A549 (cell line): Measurements from ENCODE around the gene DCP2. TPM values are rescaled to one million over a fixed set of nuclear protein-coding genes. Genes with fewer than 3 reads are reported as not detected.

Experiments used
- ATAC-seq, 2 experiments: fragments of 200-7000 bp in 1 of 2; fragments of >200 bp in 1 of 2; cut with Nextera tagmentation in 1 of 2; cut with Tn5 transposase in 1 of 2; 3 replicates each; pipeline versions ENCODE4 v1.8.0 to v1.9.1; 2018 to 2020; ENCODE audit warnings: mild to moderate bottlenecking in 1 of 2, moderate library complexity in 1 of 2
- CTCF ChIA-PET: fragments of 300-600 bp; sonication (Branson Sonifier 250); formaldehyde crosslinking; extraction: SDS; loops from one replicate; lab custom pipeline; 2021; ENCODE audit warnings: antibody characterized with exemption, inconsistent platforms; lab: Yijun Ruan, JAX
- POLR2A ChIA-PET: fragments of 350-600 bp; formaldehyde crosslinking; extraction: SDS; loops from one replicate; lab custom pipeline; 2021; ENCODE audit warnings: antibody characterized with exemption, inconsistent platforms; lab: Yijun Ruan, JAX
- DNase-seq, 2 experiments: peaks; one replicate each; pipeline versions ENCODE4 v3.0.0 to v3.0.0-alpha.2; 2011 to 2016; ENCODE audit warnings: low read depth in 1 of 2, low spot score in 1 of 2
- FAIRE-seq: peaks from 2 replicates; lab custom pipeline; 2011; peaks lifted over from hg19 to GRCh38; lab: Jason Lieb, UNC
- H3K27ac ChIP-seq, 2 experiments: fragments of >200 bp; sonication (Bioruptor Twin); formaldehyde crosslinking; 3 replicates each; pipeline ENCODE4 v1.5.1; 2016 to 2017
- H3K4me1 ChIP-seq: fragments of >200 bp; sonication (Bioruptor Twin); formaldehyde crosslinking; 3 replicates; pipeline ENCODE4 v1.6.1; 2016
- H3K4me2 ChIP-seq: fragments of >200 bp; sonication (Bioruptor Twin); formaldehyde crosslinking; 3 replicates; pipeline ENCODE4 v1.6.1; 2016
- H3K4me3 ChIP-seq: fragments of >200 bp; sonication (Bioruptor Twin); formaldehyde crosslinking; 3 replicates; pipeline ENCODE4 v1.5.1; 2016
- H3K9me3 ChIP-seq: fragments of >200 bp; sonication (Bioruptor Twin); formaldehyde crosslinking; 3 replicates; pipeline ENCODE4 v1.6.1; 2016
- BHLHE40 ChIP-seq: IDR thresholded peaks from 2 replicates; pipeline ENCODE4 v1.6.1; 2012; ENCODE audit warnings: low read depth, low read length, inconsistent platforms
- CTCF ChIP-seq: fragments of >200 bp; sonication (Bioruptor Twin); formaldehyde crosslinking; IDR thresholded peaks from 3 replicates; pipeline ENCODE4 v1.5.1; 2016
- ELK1 ChIP-seq: fragments of 150-350 bp; IDR thresholded peaks from 2 replicates; pipeline ENCODE4 v1.6.1; 2014; ENCODE audit warnings: low read depth, mild to moderate bottlenecking, low read length
- ESRRA ChIP-seq: fragments of 150-350 bp; IDR thresholded peaks from 2 replicates; pipeline ENCODE4 v1.6.1; 2014; ENCODE audit warnings: mild to moderate bottlenecking, low read length, borderline replicate concordance
- HMGXB4 ChIP-seq: fragments of 250-450 bp; sonication (Bioruptor Pico); IDR thresholded peaks from 2 replicates; pipeline ENCODE4 v1.5.0; 2021; ENCODE audit warnings: mild to moderate bottlenecking, moderate library complexity, borderline replicate concordance
- HOXA7 ChIP-seq: fragments of 250-450 bp; sonication (Bioruptor Pico); IDR thresholded peaks from 2 replicates; pipeline ENCODE4 v1.5.0; 2020; ENCODE audit warnings: mild to moderate bottlenecking, moderate library complexity
- HOXB13 ChIP-seq: fragments of 250-450 bp; sonication (Bioruptor Pico); IDR thresholded peaks from 2 replicates; pipeline ENCODE4 v1.5.0; 2020; ENCODE audit warnings: low read depth, mild to moderate bottlenecking, moderate library complexity
- JUNB ChIP-seq: fragments of >200 bp; sonication (Bioruptor Twin); formaldehyde crosslinking; IDR thresholded peaks from 2 replicates; pipeline ENCODE4 v1.6.1; 2016
- MAFK ChIP-seq: fragments of 450-650 bp; IDR thresholded peaks from 2 replicates; pipeline ENCODE4 v1.6.1; 2014; ENCODE audit not compliant: partially characterized antibody
- PBX3 ChIP-seq: IDR thresholded peaks from 2 replicates; pipeline ENCODE4 v1.6.1; 2012
- POLR2A ChIP-seq: IDR thresholded peaks from 2 replicates; pipeline ENCODE4 v1.6.1; 2012; ENCODE audit warnings: mild to moderate bottlenecking, low read length
- POLR2AphosphoS2 ChIP-seq: conservative IDR thresholded peaks from 2 replicates; pipeline ENCODE4 v1.6.1; 2012; ENCODE audit warnings: low read length, improper control_type of control experiment, inconsistent platforms
- RCOR1 ChIP-seq: fragments of 150-350 bp; IDR thresholded peaks from 2 replicates; pipeline ENCODE4 v1.6.1; 2014; ENCODE audit warnings: antibody characterized with exemption, low read length, low read depth
- RFX5 ChIP-seq: fragments of 450-650 bp; IDR thresholded peaks from 2 replicates; pipeline ENCODE4 v1.7.1; 2014; ENCODE audit warnings: antibody characterized with exemption, mild to moderate bottlenecking, moderate library complexity
- USF2 ChIP-seq: fragments of 450-650 bp; IDR thresholded peaks from 2 replicates; pipeline ENCODE4 v1.6.1; 2014; ENCODE audit warnings: antibody characterized with exemption
- ZFP36 ChIP-seq: fragments of 450-650 bp; IDR thresholded peaks from 2 replicates; pipeline ENCODE4 v1.6.1; 2014; ENCODE audit warnings: borderline replicate concordance; ENCODE audit not compliant: partially characterized antibody
- WGBS: methylation state at CpG from one replicate; pipeline ENCODE4 v1.1.6; 2017; ENCODE audit errors: missing lambda C conversion rate; 5-methylcytosine and 5-hydroxymethylcytosine counted together
- polyA plus RNA-seq, 4 experiments: library from polyadenylated mRNA; depleted of rRNA in 3 of 4; stranded (reverse); fragments of >200 nt; fragmentation: RNase III in 1 of 4; extraction: RNeasy Plus Mini Kit Qiagen cat#74134 plus additional on column Dnase treatment in 1 of 4; gene quantifications; 2 replicates in 3 of 4; 3 replicates in 1 of 4; pipeline ENCODE4 v1.2.3, GENCODE V29; 2011 to 2017
- TF ChIP-seq, protein P1 (sequence below): fragments of >200 bp; sonication (Bioruptor Twin); formaldehyde crosslinking; IDR thresholded peaks from 2 replicates; pipeline ENCODE4 v1.6.1; 2016
- TF ChIP-seq, protein P2 (sequence below): fragments of 200-600 bp; sonication (generic); IDR thresholded peaks from 2 replicates; pipeline ENCODE4 v1.6.1; 2016; ENCODE audit warnings: antibody characterized with exemption, mild to moderate bottlenecking, moderate library complexity
- TF ChIP-seq, protein P3 (sequence below): fragments of >200 bp; sonication (Bioruptor Twin); formaldehyde crosslinking; IDR thresholded peaks from 3 replicates; pipeline ENCODE4 v1.6.1; 2016

DCP2 gene
- polyA plus RNA-seq, 2 of the 4 experiments (the other 2 are of a cell fraction), result 7.2 to 16.1 TPM

DNA sequence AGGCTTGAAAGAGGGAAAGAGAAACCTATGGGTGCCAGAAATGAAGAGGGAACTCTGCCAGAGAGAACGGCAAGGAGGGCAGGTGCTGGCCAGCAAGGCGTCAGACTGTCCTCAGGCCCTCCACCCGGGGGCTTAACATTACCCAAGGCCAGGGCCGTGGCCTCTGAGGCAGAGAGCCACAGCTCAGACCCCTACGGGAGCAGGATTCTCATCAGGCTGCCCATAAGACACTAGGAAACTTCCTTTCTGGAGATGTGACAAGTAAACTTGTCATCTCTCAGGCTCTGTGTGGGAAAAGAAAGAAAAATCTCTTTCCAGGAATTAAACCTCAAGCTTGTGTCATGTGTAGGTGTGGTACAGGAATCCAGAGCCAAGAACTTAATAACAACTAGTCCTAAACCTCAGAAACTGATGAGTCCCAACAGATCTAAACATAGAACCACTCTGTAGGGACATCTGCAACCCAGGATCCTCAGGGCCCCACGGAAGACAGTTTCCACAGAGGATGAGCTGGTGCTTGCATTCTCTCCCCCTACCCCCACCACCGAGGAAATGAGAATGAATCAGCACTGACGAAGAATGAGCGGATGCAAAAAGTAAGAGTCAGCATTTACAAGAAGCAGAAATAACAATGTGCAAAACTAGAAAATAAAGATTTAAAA, 74.3 kb downstream of the DCP2 start:
- TF ChIP-seq MAFK (peak; percentile 91), HMGXB4 (CRISPR knock-in tag) (no peak)
- DNase-seq, result no peak
- ChIA-PET POLR2A (no interaction called here), CTCF (no interaction called here)
- Histone ChIP-seq H3K9me3 (no peaks in the 10 kb centered on the region), H3K4me3 (no peak overlapping the region), H3K4me1 (peaks cover 12% of the 10 kb centered on the region; the same call in 2 of the 3 replicates), H3K4me2 (no peak overlapping the region), H3K27ac (no peak overlapping the region)
- FAIRE-seq, result no peak
- WGBS, result 57% methylated on average over 9 of the region's 9 CpGs
- no peak for ATAC-seq

GRCh38 chr5:113052041-113052795, 75.6 kb downstream of the DCP2 start:
- POLR2A ChIA-PET, result no interaction called here
- Histone ChIP-seq H3K4me1 (peaks cover 5% of the 10 kb centered on the region; the same call in 2 of the 3 replicates), H3K9me3 (no peaks in the 10 kb centered on the region), H3K4me3 (no peak overlapping the region), H3K4me2 (no peak overlapping the region), H3K27ac (no peak overlapping the region)
- FAIRE-seq, result no peak
- no peak for DNase-seq
- CTCF ChIA-PET, result interaction anchor here (0.7 to 1.4 kb wide), 2 partner anchors 56 to 226 kb away, joined by 3 to 5 read pairs; no protein-coding TSS in a partner anchor
- no peak for ATAC-seq
- 46% methylated on average over 10 of the region's 10 CpGs for WGBS
- TF ChIP-seq RFX5 (no peak), USF2 (no peak), JUNB (no peak), CTCF (no peak), POLR2A (no peak), BHLHE40 (no peak), ELK1 (no peak), ESRRA (no peak), HOXA7 (no peak), ZFP36 (no peak), MAFK (no peak), RCOR1 (no peak), POLR2AphosphoS2 (no peak), PBX3 (no peak), HOXB13 (CRISPR knock-in tag) (no peak)
- TF ChIP-seq, protein P1, sequence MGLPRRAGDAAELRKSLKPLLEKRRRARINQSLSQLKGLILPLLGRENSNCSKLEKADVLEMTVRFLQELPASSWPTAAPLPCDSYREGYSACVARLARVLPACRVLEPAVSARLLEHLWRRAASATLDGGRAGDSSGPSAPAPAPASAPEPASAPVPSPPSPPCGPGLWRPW, result no peak
- TF ChIP-seq, protein P2, sequence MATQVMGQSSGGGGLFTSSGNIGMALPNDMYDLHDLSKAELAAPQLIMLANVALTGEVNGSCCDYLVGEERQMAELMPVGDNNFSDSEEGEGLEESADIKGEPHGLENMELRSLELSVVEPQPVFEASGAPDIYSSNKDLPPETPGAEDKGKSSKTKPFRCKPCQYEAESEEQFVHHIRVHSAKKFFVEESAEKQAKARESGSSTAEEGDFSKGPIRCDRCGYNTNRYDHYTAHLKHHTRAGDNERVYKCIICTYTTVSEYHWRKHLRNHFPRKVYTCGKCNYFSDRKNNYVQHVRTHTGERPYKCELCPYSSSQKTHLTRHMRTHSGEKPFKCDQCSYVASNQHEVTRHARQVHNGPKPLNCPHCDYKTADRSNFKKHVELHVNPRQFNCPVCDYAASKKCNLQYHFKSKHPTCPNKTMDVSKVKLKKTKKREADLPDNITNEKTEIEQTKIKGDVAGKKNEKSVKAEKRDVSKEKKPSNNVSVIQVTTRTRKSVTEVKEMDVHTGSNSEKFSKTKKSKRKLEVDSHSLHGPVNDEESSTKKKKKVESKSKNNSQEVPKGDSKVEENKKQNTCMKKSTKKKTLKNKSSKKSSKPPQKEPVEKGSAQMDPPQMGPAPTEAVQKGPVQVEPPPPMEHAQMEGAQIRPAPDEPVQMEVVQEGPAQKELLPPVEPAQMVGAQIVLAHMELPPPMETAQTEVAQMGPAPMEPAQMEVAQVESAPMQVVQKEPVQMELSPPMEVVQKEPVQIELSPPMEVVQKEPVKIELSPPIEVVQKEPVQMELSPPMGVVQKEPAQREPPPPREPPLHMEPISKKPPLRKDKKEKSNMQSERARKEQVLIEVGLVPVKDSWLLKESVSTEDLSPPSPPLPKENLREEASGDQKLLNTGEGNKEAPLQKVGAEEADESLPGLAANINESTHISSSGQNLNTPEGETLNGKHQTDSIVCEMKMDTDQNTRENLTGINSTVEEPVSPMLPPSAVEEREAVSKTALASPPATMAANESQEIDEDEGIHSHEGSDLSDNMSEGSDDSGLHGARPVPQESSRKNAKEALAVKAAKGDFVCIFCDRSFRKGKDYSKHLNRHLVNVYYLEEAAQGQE, result no peak
- TF ChIP-seq, protein P3, sequence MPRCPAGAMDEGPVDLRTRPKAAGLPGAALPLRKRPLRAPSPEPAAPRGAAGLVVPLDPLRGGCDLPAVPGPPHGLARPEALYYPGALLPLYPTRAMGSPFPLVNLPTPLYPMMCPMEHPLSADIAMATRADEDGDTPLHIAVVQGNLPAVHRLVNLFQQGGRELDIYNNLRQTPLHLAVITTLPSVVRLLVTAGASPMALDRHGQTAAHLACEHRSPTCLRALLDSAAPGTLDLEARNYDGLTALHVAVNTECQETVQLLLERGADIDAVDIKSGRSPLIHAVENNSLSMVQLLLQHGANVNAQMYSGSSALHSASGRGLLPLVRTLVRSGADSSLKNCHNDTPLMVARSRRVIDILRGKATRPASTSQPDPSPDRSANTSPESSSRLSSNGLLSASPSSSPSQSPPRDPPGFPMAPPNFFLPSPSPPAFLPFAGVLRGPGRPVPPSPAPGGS, result no peak
